H1 (cell line): ENCODE data around the gene LCLAT1. TPM values are rescaled to one million over a fixed set of nuclear protein-coding genes. Genes with fewer than 3 reads are reported as not detected.
A peak's percentile ranks its signal among the peaks of the same experiment; 100 is the strongest.

Source experiments
- CTCF ChIA-PET: fragments of 300-600 bp; sonication (Branson Sonifier 250); formaldehyde crosslinking; loops from one replicate; lab custom pipeline; 2021; ENCODE audit not compliant: partially characterized antibody; lab: Charles Lee
- POLR2A ChIA-PET: fragments of 300-600 bp; sonication (Branson Sonifier 250); formaldehyde crosslinking; loops from one replicate; lab custom pipeline; 2021; ENCODE audit warnings: inconsistent platforms; ENCODE audit not compliant: partially characterized antibody; lab: Charles Lee
- DNase-seq, 2 experiments: peaks; one replicate each; pipeline versions ENCODE4 v3.0.0 to v3.0.0-alpha.2; 2010 to 2022; ENCODE audit warnings: low spot score in 2 of 2, low read depth in 1 of 2, mixed read lengths in 1 of 2
- FAIRE-seq: peaks from 2 replicates; lab custom pipeline; 2011; peaks lifted over from hg19 to GRCh38; lab: Jason Lieb, UNC
- H2AFZ ChIP-seq: 2 replicates; pipeline ENCODE4 v1.8.1; 2012; ENCODE audit warnings: low read length, inconsistent platforms
- H2AK5ac ChIP-seq: 2 replicates; pipeline ENCODE4 v1.6.1; 2013; ENCODE audit warnings: low read depth, low read length
- H2BK120ac ChIP-seq: replicated peaks from 2 replicates; pipeline ENCODE3; 2013; ENCODE audit warnings: low read depth, low read length, inconsistent platforms
- H2BK12ac ChIP-seq: 2 replicates; pipeline ENCODE4 v1.6.1; 2013; ENCODE audit warnings: low read depth, low read length
- H2BK15ac ChIP-seq: 2 replicates; pipeline ENCODE4 v1.6.1; 2013; ENCODE audit warnings: low read length
- H2BK20ac ChIP-seq: 2 replicates; pipeline ENCODE4 v1.6.1; 2013; ENCODE audit warnings: low read length
- H2BK5ac ChIP-seq: 2 replicates; pipeline ENCODE4 v1.6.1; 2013; ENCODE audit warnings: low read depth, low read length
- H3K14ac ChIP-seq: 2 replicates; pipeline ENCODE4 v1.6.1; 2013; ENCODE audit warnings: inconsistent platforms; ENCODE audit not compliant: insufficient read length
- H3K18ac ChIP-seq: 2 replicates; pipeline ENCODE4 v1.6.1; 2013; ENCODE audit warnings: low read length; ENCODE audit errors: extremely low read depth
- H3K23ac ChIP-seq: 2 replicates; pipeline ENCODE4 v1.6.1; 2013; ENCODE audit warnings: inconsistent platforms; ENCODE audit not compliant: insufficient read length
- H3K23me2 ChIP-seq: 2 replicates; pipeline ENCODE4 v1.6.1; 2013; ENCODE audit warnings: low read depth, low read length
- H3K27ac ChIP-seq: 2 replicates; pipeline ENCODE4 v1.6.1; 2011; ENCODE audit warnings: low read depth, low read length, inconsistent platforms
- H3K27me3 ChIP-seq, 4 experiments: replicated peaks in 1 of 4; 1 replicate in 1 of 4; 2 replicates in 3 of 4; pipeline versions ENCODE4 v1.6.1 to v1.8.1; 2011 to 2013; ENCODE audit warnings: low read length in 3 of 4, mild to moderate bottlenecking in 3 of 4, inconsistent platforms in 2 of 4, mixed read lengths in 2 of 4, moderate library complexity in 1 of 4; ENCODE audit not compliant: control insufficient read depth in 3 of 4, insufficient read depth in 3 of 4; ENCODE audit errors: extremely low read depth in 1 of 4
- H3K36me3 ChIP-seq, 4 experiments: 2 replicates each; pipeline versions ENCODE4 v1.6.1 to v1.8.1; 2011 to 2013; ENCODE audit warnings: mild to moderate bottlenecking in 4 of 4, low read length in 3 of 4, moderate library complexity in 2 of 4, control low read depth in 1 of 4, inconsistent platforms in 1 of 4; ENCODE audit not compliant: insufficient read depth in 4 of 4, control insufficient read depth in 2 of 4
- H3K4ac ChIP-seq: replicated peaks from 2 replicates; pipeline ENCODE3; 2013; ENCODE audit warnings: low read length, low read depth, mixed read lengths, inconsistent platforms; ENCODE audit not compliant: insufficient read length
- H3K4me1 ChIP-seq, 4 experiments: replicated peaks in 1 of 4; 1 replicate in 1 of 4; 2 replicates in 3 of 4; pipeline versions ENCODE4 v1.6.1 to v1.8.1; 2011 to 2013; ENCODE audit warnings: low read length in 3 of 4, inconsistent platforms in 2 of 4, mixed read lengths in 1 of 4; ENCODE audit not compliant: insufficient read depth in 4 of 4, control insufficient read depth in 3 of 4
- H3K4me2 ChIP-seq, 2 experiments: 2 replicates each; pipeline versions ENCODE4 v1.6.1 to v1.8.1; 2011 to 2013; ENCODE audit warnings: low read depth in 2 of 2, low read length in 2 of 2, control low read depth in 1 of 2, inconsistent platforms in 1 of 2, mild to moderate bottlenecking in 1 of 2; ENCODE audit not compliant: insufficient read depth in 1 of 2
- H3K4me3 ChIP-seq, 4 experiments: fragments of 200-600, 300-600 bp in 1 of 4; sonication (generic), shearing (Covaris generic), sonication (Bioruptor Twin) in 1 of 4; 2 replicates each; pipeline versions ENCODE4 v1.5.1 to v1.8.1; 2011 to 2016; ENCODE audit warnings: low read length in 4 of 4, low read depth in 3 of 4, control low read depth in 2 of 4, inconsistent platforms in 2 of 4, mild to moderate bottlenecking in 2 of 4, mixed read lengths in 1 of 4, moderate library complexity in 1 of 4; ENCODE audit not compliant: insufficient read depth in 2 of 4; ENCODE audit errors: extremely low read depth in 1 of 4
- H3K56ac ChIP-seq: replicated peaks from 2 replicates; pipeline ENCODE3; 2013; ENCODE audit warnings: low read depth, mild to moderate bottlenecking, mixed read lengths, low read length, inconsistent platforms; ENCODE audit not compliant: insufficient read length
- H3K79me1 ChIP-seq: 2 replicates; pipeline ENCODE4 v1.6.1; 2013; ENCODE audit warnings: low read depth, low read length, control low read depth
- H3K79me2 ChIP-seq, 2 experiments: 2 replicates each; pipeline versions ENCODE4 v1.6.1 to v1.8.1; 2012 to 2013; ENCODE audit warnings: low read length in 2 of 2, mild to moderate bottlenecking in 2 of 2, inconsistent platforms in 1 of 2; ENCODE audit not compliant: insufficient read depth in 2 of 2, control insufficient read depth in 1 of 2
- H3K9ac ChIP-seq, 4 experiments: replicated peaks in 1 of 4; 1 replicate in 1 of 4; 2 replicates in 3 of 4; pipeline versions ENCODE4 v1.6.1 to v1.8.1; 2011 to 2013; ENCODE audit warnings: low read depth in 3 of 4, low read length in 3 of 4, control low read depth in 2 of 4, mild to moderate bottlenecking in 2 of 4, moderate library complexity in 2 of 4, inconsistent platforms in 1 of 4; ENCODE audit errors: extremely low read depth in 1 of 4
- H3K9me3 ChIP-seq, 2 experiments: 2 replicates each; pipeline versions ENCODE4 v1.6.1 to v1.8.1; 2012 to 2013; ENCODE audit warnings: mild to moderate bottlenecking in 2 of 2, moderate library complexity in 2 of 2, control low read depth in 1 of 2, inconsistent platforms in 1 of 2, low read depth in 1 of 2, low read length in 1 of 2, mixed read lengths in 1 of 2; ENCODE audit not compliant: insufficient read depth in 2 of 2
- H4K20me1 ChIP-seq, 2 experiments: replicated peaks in 1 of 2; 2 replicates each; pipeline versions ENCODE3 to v1.8.1; 2011 to 2013; ENCODE audit warnings: inconsistent platforms in 2 of 2, low read length in 2 of 2, mild to moderate bottlenecking in 1 of 2; ENCODE audit not compliant: insufficient read depth in 2 of 2, control insufficient read depth in 1 of 2
- H4K5ac ChIP-seq: 2 replicates; pipeline ENCODE4 v1.6.1; 2013; ENCODE audit warnings: low read length, low read depth, mixed read lengths, inconsistent platforms; ENCODE audit not compliant: insufficient read length
- H4K8ac ChIP-seq: 2 replicates; pipeline ENCODE4 v1.8.0; 2013; ENCODE audit warnings: mild to moderate bottlenecking, moderate library complexity, low read length, inconsistent platforms; ENCODE audit not compliant: insufficient read depth; ENCODE audit errors: extremely low read depth
- H4K91ac ChIP-seq: replicated peaks from 2 replicates; pipeline ENCODE3; 2013; ENCODE audit warnings: low read length, mixed read lengths, inconsistent platforms; ENCODE audit not compliant: insufficient read length
- ATF3 ChIP-seq: IDR thresholded peaks from 2 replicates; pipeline ENCODE4 v1.6.1; 2011; ENCODE audit warnings: low read depth, mild to moderate bottlenecking, low read length; ENCODE audit not compliant: insufficient read depth
- CHD1 ChIP-seq: IDR thresholded peaks from 2 replicates; pipeline ENCODE4 v1.6.1; 2012; ENCODE audit warnings: low read depth, low read length, improper control_type of control experiment
- CTBP2 ChIP-seq: IDR thresholded peaks from 2 replicates; pipeline ENCODE4 v1.7.0; 2011; ENCODE audit warnings: borderline replicate concordance, mild to moderate bottlenecking, moderate library complexity, mixed read lengths, low read length; ENCODE audit not compliant: insufficient read depth, insufficient read length
- EGR1 ChIP-seq: IDR thresholded peaks from 2 replicates; pipeline ENCODE4 v1.6.1; 2011; ENCODE audit warnings: low read depth, low read length, borderline replicate concordance
- HDAC6 ChIP-seq: IDR thresholded peaks from one replicate; pipeline ENCODE4 v1.7.1; 2012; ENCODE audit warnings: low read depth, mild to moderate bottlenecking, inconsistent platforms, low read length, moderate library complexity
- JUN ChIP-seq: IDR thresholded peaks from 2 replicates; pipeline ENCODE4 v1.6.1; 2011; ENCODE audit warnings: low read depth, mild to moderate bottlenecking, improper control_type of control experiment, low read length
- KDM4A ChIP-seq: IDR thresholded peaks from one replicate; pipeline ENCODE4 v1.7.1; 2012; ENCODE audit warnings: low read depth, mild to moderate bottlenecking, moderate library complexity, low read length, inconsistent platforms; ENCODE audit not compliant: severe bottlenecking
- KDM5A ChIP-seq: fragments of 200-600 bp; IDR thresholded peaks from 2 replicates; pipeline ENCODE4 v1.7.1; 2012; ENCODE audit warnings: mild to moderate bottlenecking, low read length, inconsistent platforms, mixed read lengths
- POLR2A ChIP-seq, 2 experiments: IDR thresholded peaks; 1 replicate in 1 of 2; 2 replicates in 1 of 2; pipeline ENCODE4 v1.6.1; 2011; ENCODE audit warnings: low read depth in 2 of 2, low read length in 2 of 2, mild to moderate bottlenecking in 2 of 2; ENCODE audit errors: control extremely low read depth in 1 of 2
- RAD21 ChIP-seq, 2 experiments: IDR thresholded peaks in 1 of 2; conservative IDR thresholded peaks in 1 of 2; 2 replicates each; pipeline ENCODE4 v1.6.1; 2011; ENCODE audit warnings: low read depth in 2 of 2, low read length in 2 of 2, improper control_type of control experiment in 1 of 2, inconsistent platforms in 1 of 2, mild to moderate bottlenecking in 1 of 2, moderate library complexity in 1 of 2
- RBBP5 ChIP-seq: IDR thresholded peaks from 2 replicates; pipeline ENCODE4 v1.7.1; 2012; ENCODE audit warnings: low read depth, mild to moderate bottlenecking, inconsistent platforms, low read length, moderate library complexity, borderline replicate concordance
- SIN3A ChIP-seq, 2 experiments: IDR thresholded peaks in 1 of 2; conservative IDR thresholded peaks in 1 of 2; 2 replicates each; pipeline ENCODE4 v1.6.1; 2011 to 2012; ENCODE audit warnings: low read length in 2 of 2, improper control_type of control experiment in 1 of 2, low read depth in 1 of 2, mild to moderate bottlenecking in 1 of 2
- SP1 ChIP-seq: IDR thresholded peaks from 2 replicates; pipeline ENCODE4 v1.6.1; 2011; ENCODE audit warnings: low read depth, low read length
- SUZ12 ChIP-seq: fragments of 200-600 bp; sonication (generic); IDR thresholded peaks from 2 replicates; pipeline ENCODE4 v1.6.1; 2012; ENCODE audit warnings: mild to moderate bottlenecking, inconsistent platforms, low read length, moderate library complexity, mixed read lengths
- WGBS, 2 experiments: shearing (Covaris generic) in 1 of 2; methylation state at CpG; one replicate each; pipeline versions ENCODE4 v1.1.6 to v1.1.7; 2013 to 2015; ENCODE audit warnings: low lambda C conversion rate in 2 of 2, mixed read lengths in 2 of 2, inconsistent platforms in 1 of 2, low coverage in 1 of 2, missing lambda C conversion rate in 1 of 2; ENCODE audit not compliant: insufficient replicate concordance in 2 of 2, insufficient coverage in 1 of 2, insufficient read length in 1 of 2; ENCODE audit errors: extremely low coverage in 1 of 2, missing lambda C conversion rate in 1 of 2; 5-methylcytosine and 5-hydroxymethylcytosine counted together
- polyA plus RNA-seq, 7 experiments: library from polyadenylated mRNA; depleted of rRNA in 3 of 7; stranded (reverse) in 5 of 7; unstranded in 2 of 7; fragments of >200 nt in 5 of 7; fragments of 200-250 nt in 2 of 7; gene quantifications; 1 replicate in 5 of 7; 2 replicates in 1 of 7; 4 replicates in 1 of 7; pipeline versions ENCODE4 v1.2.1 to v1.2.3, GENCODE V29; 2011 to 2013; ENCODE audit warnings: missing spikeins in 2 of 7, mixed read lengths in 2 of 7
- total RNA-seq: library from RNA; stranded (reverse); fragmentation: NEBNext Ultra II Directional; extraction: Animal tissue kit (Norgen Biotek cat#: 25700); gene quantifications from 2 replicates; pipeline ENCODE4 v1.2.1, GENCODE V29; 2021

Gene LCLAT1
- total and polyA plus RNA-seq, 2 of the 8 experiments (the other 6 are each of a cell fraction or from before 2014, with no cell fraction given) = 7.6 to 22.0 TPM

- 96% methylated on average over 2 of the region's 2 CpGs; no CpG with 5 or more reads in 1 of the 2 experiments for WGBS, 2 experiments
- H4K20me1 ChIP-seq = no peaks in the 10 kb centered on the region
- H3K36me3 ChIP-seq = no peaks in the 10 kb centered on the region
- DNase-seq = peak in 1 of 2 experiments; percentile 17
- H3K4me2 ChIP-seq = no peak overlapping the region
- POLR2A ChIA-PET = no interaction called here
- no peak overlapping the region for H2BK15ac ChIP-seq
- no peak overlapping the region for H4K8ac ChIP-seq
- no peak overlapping the region for H3K14ac ChIP-seq
- no peaks in the 10 kb centered on the region for H3K27me3 ChIP-seq
- H3K27ac ChIP-seq = no peak overlapping the region
- CTCF ChIA-PET = interaction anchor here (0.7 to 0.8 kb wide), 2 partner anchors 20 to 481 kb away, joined by 3 read pairs; no protein-coding TSS in a partner anchor
- no peak overlapping the region for H2AFZ ChIP-seq
- no peaks in the 10 kb centered on the region; the same call in 1 of the 2 replicates for H3K79me1 ChIP-seq
- no peak overlapping the region for H2BK12ac ChIP-seq
- no peak overlapping the region for H2AK5ac ChIP-seq
- H3K9ac ChIP-seq = no peak overlapping the region
- no peak for FAIRE-seq
- no peaks in the 10 kb centered on the region for H3K23me2 ChIP-seq
- no peaks in the 10 kb centered on the region for H3K4me1 ChIP-seq
- no peak overlapping the region for H3K56ac ChIP-seq
- H4K5ac ChIP-seq = no peak overlapping the region
- H3K79me2 ChIP-seq = no peaks in the 10 kb centered on the region
- H4K91ac ChIP-seq = no peak overlapping the region
- no peak overlapping the region for H3K18ac ChIP-seq
- H2BK5ac ChIP-seq = no peak overlapping the region
- H3K4me3 ChIP-seq = no peak overlapping the region
- H2BK120ac ChIP-seq = no peak overlapping the region
- 0 out of 4 replicates have a peak, but pooled peaks cover 0 to 1% of the 10 kb centered on the region in 2 experiments for H3K9me3 ChIP-seq
- H3K23ac ChIP-seq = no peak overlapping the region
- H2BK20ac ChIP-seq = no peak overlapping the region
- no peak overlapping the region for H3K4ac ChIP-seq
- TF ChIP-seq JUN = no peak
- no peak for TF ChIP-seq RBBP5
- no peak for TF ChIP-seq SUZ12
- TF ChIP-seq POLR2A (IDR thresholded peaks at IDR 0.05; ENCODE audit: control extremely low read depth in 1 of 2, low read depth in 2 of 2, low read length in 2 of 2) = no peak
- no peak for TF ChIP-seq SP1
- TF ChIP-seq KDM4A = no peak
- TF ChIP-seq EGR1 = no peak
- TF ChIP-seq RAD21 (IDR thresholded peaks at IDR 0.05 in 1 of 2, conservative IDR thresholded peaks at IDR 0.05 in 1 of 2; ENCODE audit: low read depth in 2 of 2, low read length in 2 of 2) = no peak
- no peak for TF ChIP-seq ATF3
- no peak for TF ChIP-seq CHD1
- TF ChIP-seq SIN3A (conservative IDR thresholded peaks at IDR 0.05 in 1 of 2, IDR thresholded peaks at IDR 0.05 in 1 of 2; ENCODE audit: low read depth in 1 of 2, low read length in 2 of 2) = no peak
- no peak for TF ChIP-seq CTBP2
- no peak for TF ChIP-seq HDAC6
- TF ChIP-seq KDM5A = no peak
These were observed 228.7 kb downstream of the LCLAT1 start for GRCh38 chr2:30675758-30676157.
